SK-N-SH treated with all-trans-retinoic acid at 6 μM for 48 hours (cell line): ENCODE measurements around the gene PRKAR1B.

Source experiments
- ATAC-seq: fragments of 200-7000 bp; cut with Tn5 transposase; 3 replicates; pipeline ENCODE4 v1.9.1; 2020; ENCODE audit warnings: mild to moderate bottlenecking, moderate library complexity
- BACH2 ChIP-seq: fragments of 250-450 bp; sonication (Bioruptor Pico); IDR thresholded peaks from 2 replicates; pipeline ENCODE4 v1.9.0; 2021; ENCODE audit warnings: mild to moderate bottlenecking, borderline replicate concordance
- CSDC2 ChIP-seq: fragments of 250-450 bp; sonication (Bioruptor Pico); IDR thresholded peaks from 2 replicates; pipeline ENCODE4 v1.5.0; 2020; ENCODE audit warnings: mild to moderate bottlenecking, moderate library complexity
- CSRNP3 ChIP-seq: fragments of 250-450 bp; sonication (Bioruptor Pico); IDR thresholded peaks from 2 replicates; pipeline ENCODE4 v1.5.1; 2021; ENCODE audit warnings: mild to moderate bottlenecking, moderate library complexity
- ESRRG ChIP-seq: fragments of 250-450 bp; sonication (Bioruptor Pico); IDR thresholded peaks from 2 replicates; pipeline ENCODE4 v1.6.1; 2021; ENCODE audit warnings: mild to moderate bottlenecking
- GLIS3 ChIP-seq: fragments of 250-450 bp; sonication (Bioruptor Pico); IDR thresholded peaks from 2 replicates; pipeline ENCODE4 v1.5.0; 2020; ENCODE audit warnings: mild to moderate bottlenecking, moderate library complexity
- ISL1 ChIP-seq: fragments of 250-450 bp; sonication (Bioruptor Pico); IDR thresholded peaks from 2 replicates; pipeline ENCODE4 v2.1.2; 2022; ENCODE audit warnings: mild to moderate bottlenecking, moderate library complexity
- PATZ1 ChIP-seq: fragments of 250-450 bp; sonication (Bioruptor Pico); IDR thresholded peaks from 2 replicates; pipeline ENCODE4 v1.8.0; 2020; ENCODE audit warnings: mild to moderate bottlenecking, moderate library complexity, borderline replicate concordance
- POU6F1 ChIP-seq: fragments of 250-450 bp; sonication (Bioruptor Pico); IDR thresholded peaks from 2 replicates; pipeline ENCODE4 v1.8.0; 2021; ENCODE audit warnings: low read depth, mild to moderate bottlenecking, moderate library complexity, borderline replicate concordance
- PPARA ChIP-seq: fragments of 250-450 bp; sonication (Bioruptor Pico); IDR thresholded peaks from 2 replicates; pipeline ENCODE4 v1.5.0; 2020; ENCODE audit warnings: mild to moderate bottlenecking, borderline replicate concordance
- ZFP3 ChIP-seq: fragments of 250-450 bp; sonication (Bioruptor Pico); IDR thresholded peaks from 2 replicates; pipeline ENCODE4 v1.5.0; 2020; ENCODE audit warnings: mild to moderate bottlenecking, moderate library complexity
- ZNF565 ChIP-seq: fragments of 450-650 bp; formaldehyde crosslinking; conservative IDR thresholded peaks from 2 replicates; pipeline ENCODE4 v1.5.0; 2020; ENCODE audit warnings: low read depth, mild to moderate bottlenecking, moderate library complexity
- ZNF8 ChIP-seq: fragments of 450-650 bp; formaldehyde crosslinking; IDR thresholded peaks from 2 replicates; pipeline ENCODE4 v1.5.0; 2020; ENCODE audit warnings: mild to moderate bottlenecking, moderate library complexity
- TF ChIP-seq, protein P1 (sequence below): fragments of 250-450 bp; sonication (Bioruptor Pico); IDR thresholded peaks from 2 replicates; pipeline ENCODE4 v1.5.0; 2020; ENCODE audit warnings: mild to moderate bottlenecking, moderate library complexity

PRKAR1B gene

GRCh38 chr7:540579-540978, 186.5 kb downstream of the PRKAR1B start (continued):
- TF ChIP-seq, protein P1, sequence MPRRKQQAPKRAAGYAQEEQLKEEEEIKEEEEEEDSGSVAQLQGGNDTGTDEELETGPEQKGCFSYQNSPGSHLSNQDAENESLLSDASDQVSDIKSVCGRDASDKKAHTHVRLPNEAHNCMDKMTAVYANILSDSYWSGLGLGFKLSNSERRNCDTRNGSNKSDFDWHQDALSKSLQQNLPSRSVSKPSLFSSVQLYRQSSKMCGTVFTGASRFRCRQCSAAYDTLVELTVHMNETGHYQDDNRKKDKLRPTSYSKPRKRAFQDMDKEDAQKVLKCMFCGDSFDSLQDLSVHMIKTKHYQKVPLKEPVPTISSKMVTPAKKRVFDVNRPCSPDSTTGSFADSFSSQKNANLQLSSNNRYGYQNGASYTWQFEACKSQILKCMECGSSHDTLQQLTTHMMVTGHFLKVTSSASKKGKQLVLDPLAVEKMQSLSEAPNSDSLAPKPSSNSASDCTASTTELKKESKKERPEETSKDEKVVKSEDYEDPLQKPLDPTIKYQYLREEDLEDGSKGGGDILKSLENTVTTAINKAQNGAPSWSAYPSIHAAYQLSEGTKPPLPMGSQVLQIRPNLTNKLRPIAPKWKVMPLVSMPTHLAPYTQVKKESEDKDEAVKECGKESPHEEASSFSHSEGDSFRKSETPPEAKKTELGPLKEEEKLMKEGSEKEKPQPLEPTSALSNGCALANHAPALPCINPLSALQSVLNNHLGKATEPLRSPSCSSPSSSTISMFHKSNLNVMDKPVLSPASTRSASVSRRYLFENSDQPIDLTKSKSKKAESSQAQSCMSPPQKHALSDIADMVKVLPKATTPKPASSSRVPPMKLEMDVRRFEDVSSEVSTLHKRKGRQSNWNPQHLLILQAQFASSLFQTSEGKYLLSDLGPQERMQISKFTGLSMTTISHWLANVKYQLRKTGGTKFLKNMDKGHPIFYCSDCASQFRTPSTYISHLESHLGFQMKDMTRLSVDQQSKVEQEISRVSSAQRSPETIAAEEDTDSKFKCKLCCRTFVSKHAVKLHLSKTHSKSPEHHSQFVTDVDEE (CRISPR knock-in tag) = no peak
- no peak for TF ChIP-seq ESRRG (CRISPR knock-in tag)
- no peak for TF ChIP-seq ZNF8 (CRISPR knock-in tag)
- no peak for TF ChIP-seq BACH2
- TF ChIP-seq CSDC2 (CRISPR knock-in tag) = no peak

- peak; percentile 33 for ATAC-seq
Measured at GRCh38 chr7:539731-540411, 187.2 kb downstream of the PRKAR1B start.

More at GRCh38 chr7:539731-540411, 187.2 kb downstream of the PRKAR1B start:
- TF ChIP-seq CSRNP3 = no peak
- no peak for TF ChIP-seq ZFP3 (CRISPR knock-in tag)
- TF ChIP-seq PPARA (CRISPR knock-in tag) = no peak
- no peak for TF ChIP-seq GLIS3
- TF ChIP-seq ISL1 (CRISPR knock-in tag) = no peak
- TF ChIP-seq BACH2 = no peak
- no peak for TF ChIP-seq POU6F1
- TF ChIP-seq, protein P1 (CRISPR knock-in tag) = no peak
- TF ChIP-seq ZNF565 (CRISPR knock-in tag) = no peak
- no peak for TF ChIP-seq PATZ1 (CRISPR knock-in tag)
- TF ChIP-seq, all 23 proteins: peak for 0
